Panc1 (cell line): ENCODE results near the gene LOXL1. TPM values are rescaled to one million over a fixed set of nuclear protein-coding genes. Genes with fewer than 3 reads are reported as not detected.

Source experiments
- ATAC-seq: fragments of 200-7000 bp; cut with Tn5 transposase; 2 replicates; pipeline ENCODE4 v1.9.1; 2020; ENCODE audit warnings: mild to moderate bottlenecking, moderate library complexity
- BruUV-seq: library from RNA; stranded (reverse); fragments of 400-500 nt; replicated peaks from 2 replicates; lab custom pipeline; 2021; lab: Mats Ljungman, UMichigan
- CTCF ChIA-PET: fragments of 300-600 bp; sonication (Branson Sonifier 250); formaldehyde crosslinking; loops from one replicate; lab custom pipeline; 2022; ENCODE audit warnings: antibody characterized with exemption; lab: Charles Lee
- POLR2A ChIA-PET: fragments of 300-600 bp; sonication (Branson Sonifier 250); formaldehyde crosslinking; loops from one replicate; lab custom pipeline; 2022; ENCODE audit warnings: antibody characterized with exemption; lab: Charles Lee
- DNase-seq: peaks from one replicate; pipeline ENCODE4 v3.0.0-alpha.2; 2010; ENCODE audit warnings: low read depth, low spot score
- H3K27ac ChIP-seq: 2 replicates; pipeline ENCODE4 v1.5.1; 2011; ENCODE audit warnings: mild to moderate bottlenecking, low read length, inconsistent platforms
- H3K27me3 ChIP-seq: fragments of 200-500 bp; sonication (Bioruptor generic); 2 replicates; pipeline ENCODE4 v1.6.0; 2014; ENCODE audit warnings: low read length, inconsistent platforms; ENCODE audit not compliant: control insufficient read depth, insufficient read depth
- H3K36me3 ChIP-seq: fragments of 200-500 bp; sonication (Bioruptor generic); 2 replicates; pipeline ENCODE4 v1.5.1; 2014; ENCODE audit warnings: inconsistent platforms, mild to moderate bottlenecking, low read length, moderate library complexity; ENCODE audit not compliant: control insufficient read depth, insufficient read depth
- H3K4me1 ChIP-seq: 2 replicates; pipeline ENCODE4 v1.5.1; 2011; ENCODE audit warnings: inconsistent platforms, mild to moderate bottlenecking, low read length, moderate library complexity; ENCODE audit not compliant: control insufficient read depth, insufficient read depth
- H3K4me3 ChIP-seq, 2 experiments: 2 replicates each; pipeline ENCODE4 v1.5.1; 2011 to 2012; ENCODE audit warnings: low read depth in 2 of 2, low read length in 2 of 2, mild to moderate bottlenecking in 2 of 2, inconsistent platforms in 1 of 2, moderate library complexity in 1 of 2
- H3K9me3 ChIP-seq: fragments of 200-500 bp; sonication (Bioruptor generic); 2 replicates; pipeline ENCODE4 v1.5.1; 2014; ENCODE audit warnings: low read depth, mild to moderate bottlenecking, inconsistent platforms, low read length, moderate library complexity; ENCODE audit not compliant: control insufficient read depth, insufficient read depth
- POLR2AphosphoS5 ChIP-seq: IDR thresholded peaks from 2 replicates; pipeline ENCODE4 v1.6.1; 2012; ENCODE audit warnings: mild to moderate bottlenecking, low read depth, low read length, moderate library complexity
- SIN3A ChIP-seq: IDR thresholded peaks from 2 replicates; pipeline ENCODE4 v1.6.1; 2012; ENCODE audit warnings: low read depth, mild to moderate bottlenecking, low read length, moderate library complexity, borderline replicate concordance; ENCODE audit not compliant: insufficient read depth
- TCF7L2 ChIP-seq: IDR thresholded peaks from 2 replicates; pipeline ENCODE4 v1.6.1; 2011; ENCODE audit warnings: mild to moderate bottlenecking, low read depth, low read length, inconsistent platforms
- in situ Hi-C: cut with HindIII; loops from 2 replicates; pipeline ENCODE4 v1.10.0; 2016; ENCODE audit warnings: low sequenced_read_pairs, low pct_unique_long_range_greater_than_20kb
- intact Hi-C: fragments of 100-400 bp; cut with micrococcal nuclease; formaldehyde crosslinking; loops from one replicate; pipeline ENCODE4 v1.10.0; 2022; ENCODE audit not compliant: unreplicated experiment
- total RNA-seq: library from RNA; stranded (reverse); gene quantifications from one replicate; pipeline ENCODE4 v1.2.1, GENCODE V29; 2021; ENCODE audit not compliant: unreplicated experiment
- TF ChIP-seq, protein P1 (sequence below), 2 experiments: IDR thresholded peaks; 2 replicates each; pipeline ENCODE4 v1.6.1; 2011 to 2012; ENCODE audit warnings: low read depth in 2 of 2, control low read depth in 1 of 2, low read length in 1 of 2, mild to moderate bottlenecking in 1 of 2, moderate library complexity in 1 of 2; ENCODE audit not compliant: insufficient read depth in 1 of 2
- TF ChIP-seq, protein P2 (sequence below): fragments of 450-650 bp; IDR thresholded peaks from 2 replicates; pipeline ENCODE4 v1.5.1; 2017; ENCODE audit warnings: mild to moderate bottlenecking

LOXL1 gene
- total RNA-seq, 1 experiment from 2014 or later: 18.6 TPM

GRCh38 chr15:73986055-73986775, 60.0 kb downstream of the LOXL1 start:
- POLR2A ChIA-PET: no interaction called here

DNA sequence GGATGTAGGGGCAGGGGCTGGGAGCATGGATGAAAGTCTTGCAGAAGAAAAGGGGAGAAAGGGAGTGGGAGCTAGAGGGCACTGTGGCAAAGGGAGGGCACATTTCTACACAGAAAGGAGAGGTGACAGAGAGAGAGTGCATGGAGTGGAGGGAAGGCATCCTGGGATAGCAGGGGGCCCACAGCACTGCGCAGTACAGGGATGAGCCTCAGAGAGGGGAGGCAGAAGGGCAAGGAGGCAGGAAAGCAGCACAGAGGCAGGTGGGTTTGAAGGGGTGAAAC, 60.5 kb downstream of the LOXL1 start:
- ChIA-PET POLR2A (no interaction called here), CTCF (no interaction called here)
- no peaks in the 10 kb centered on the region for H3K36me3 ChIP-seq
- no peaks in the 10 kb centered on the region for H3K9me3 ChIP-seq
- TF ChIP-seq, protein P1, sequence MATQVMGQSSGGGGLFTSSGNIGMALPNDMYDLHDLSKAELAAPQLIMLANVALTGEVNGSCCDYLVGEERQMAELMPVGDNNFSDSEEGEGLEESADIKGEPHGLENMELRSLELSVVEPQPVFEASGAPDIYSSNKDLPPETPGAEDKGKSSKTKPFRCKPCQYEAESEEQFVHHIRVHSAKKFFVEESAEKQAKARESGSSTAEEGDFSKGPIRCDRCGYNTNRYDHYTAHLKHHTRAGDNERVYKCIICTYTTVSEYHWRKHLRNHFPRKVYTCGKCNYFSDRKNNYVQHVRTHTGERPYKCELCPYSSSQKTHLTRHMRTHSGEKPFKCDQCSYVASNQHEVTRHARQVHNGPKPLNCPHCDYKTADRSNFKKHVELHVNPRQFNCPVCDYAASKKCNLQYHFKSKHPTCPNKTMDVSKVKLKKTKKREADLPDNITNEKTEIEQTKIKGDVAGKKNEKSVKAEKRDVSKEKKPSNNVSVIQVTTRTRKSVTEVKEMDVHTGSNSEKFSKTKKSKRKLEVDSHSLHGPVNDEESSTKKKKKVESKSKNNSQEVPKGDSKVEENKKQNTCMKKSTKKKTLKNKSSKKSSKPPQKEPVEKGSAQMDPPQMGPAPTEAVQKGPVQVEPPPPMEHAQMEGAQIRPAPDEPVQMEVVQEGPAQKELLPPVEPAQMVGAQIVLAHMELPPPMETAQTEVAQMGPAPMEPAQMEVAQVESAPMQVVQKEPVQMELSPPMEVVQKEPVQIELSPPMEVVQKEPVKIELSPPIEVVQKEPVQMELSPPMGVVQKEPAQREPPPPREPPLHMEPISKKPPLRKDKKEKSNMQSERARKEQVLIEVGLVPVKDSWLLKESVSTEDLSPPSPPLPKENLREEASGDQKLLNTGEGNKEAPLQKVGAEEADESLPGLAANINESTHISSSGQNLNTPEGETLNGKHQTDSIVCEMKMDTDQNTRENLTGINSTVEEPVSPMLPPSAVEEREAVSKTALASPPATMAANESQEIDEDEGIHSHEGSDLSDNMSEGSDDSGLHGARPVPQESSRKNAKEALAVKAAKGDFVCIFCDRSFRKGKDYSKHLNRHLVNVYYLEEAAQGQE (IDR thresholded peaks at IDR 0.05; ENCODE audit: insufficient read depth in 1 of 2, low read depth in 2 of 2, low read length in 1 of 2): no peak
- TF ChIP-seq TCF7L2: no peak
- no peak for TF ChIP-seq POLR2AphosphoS5
- TF ChIP-seq, protein P2, sequence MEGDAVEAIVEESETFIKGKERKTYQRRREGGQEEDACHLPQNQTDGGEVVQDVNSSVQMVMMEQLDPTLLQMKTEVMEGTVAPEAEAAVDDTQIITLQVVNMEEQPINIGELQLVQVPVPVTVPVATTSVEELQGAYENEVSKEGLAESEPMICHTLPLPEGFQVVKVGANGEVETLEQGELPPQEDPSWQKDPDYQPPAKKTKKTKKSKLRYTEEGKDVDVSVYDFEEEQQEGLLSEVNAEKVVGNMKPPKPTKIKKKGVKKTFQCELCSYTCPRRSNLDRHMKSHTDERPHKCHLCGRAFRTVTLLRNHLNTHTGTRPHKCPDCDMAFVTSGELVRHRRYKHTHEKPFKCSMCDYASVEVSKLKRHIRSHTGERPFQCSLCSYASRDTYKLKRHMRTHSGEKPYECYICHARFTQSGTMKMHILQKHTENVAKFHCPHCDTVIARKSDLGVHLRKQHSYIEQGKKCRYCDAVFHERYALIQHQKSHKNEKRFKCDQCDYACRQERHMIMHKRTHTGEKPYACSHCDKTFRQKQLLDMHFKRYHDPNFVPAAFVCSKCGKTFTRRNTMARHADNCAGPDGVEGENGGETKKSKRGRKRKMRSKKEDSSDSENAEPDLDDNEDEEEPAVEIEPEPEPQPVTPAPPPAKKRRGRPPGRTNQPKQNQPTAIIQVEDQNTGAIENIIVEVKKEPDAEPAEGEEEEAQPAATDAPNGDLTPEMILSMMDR: no peak
- TF ChIP-seq SIN3A: no peak
- ATAC-seq (no peak), DNase-seq (no peak)
- no peak overlapping the region for H3K4me3 ChIP-seq
- H3K4me1 ChIP-seq: peaks cover 21% of the 10 kb centered on the region
- in situ Hi-C loops (no loop called here), intact Hi-C loops (no loop called here)
- H3K27ac ChIP-seq: no peak overlapping the region
- no peaks in the 10 kb centered on the region for H3K27me3 ChIP-seq
- BruUV-seq: no TSS peak

More at GRCh38 chr15:73986055-73986775, 60.0 kb downstream of the LOXL1 start:
- no peak for TF ChIP-seq POLR2AphosphoS5
- TF ChIP-seq SIN3A: no peak
- TF ChIP-seq, protein P2: no peak
- no peak for TF ChIP-seq TCF7L2
- TF ChIP-seq, protein P1 (IDR thresholded peaks at IDR 0.05; ENCODE audit: insufficient read depth in 1 of 2, low read depth in 2 of 2, low read length in 1 of 2): no peak
- CTCF ChIA-PET: no interaction called here
- Histone ChIP-seq H3K27ac (no peak overlapping the region), H3K9me3 (no peaks in the 10 kb centered on the region), H3K4me1 (peaks cover 17% of the 10 kb centered on the region), H3K36me3 (no peaks in the 10 kb centered on the region), H3K27me3 (no peaks in the 10 kb centered on the region), H3K4me3 (no peak overlapping the region)
- no TSS peak for BruUV-seq
- ATAC-seq (no peak), DNase-seq (no peak)
- in situ Hi-C loops: no loop called here
- intact Hi-C loops: no loop called here
